ENCODE results near the gene NR2C2. TPM values are rescaled to one million over a fixed set of nuclear protein-coding genes. Genes with fewer than 3 reads are reported as not detected.
A peak's percentile ranks its signal among the peaks of the same experiment; 100 is the strongest.

The NR2C2 gene
- total and polyA plus RNA-seq, 5 donors from 2014 or later, result 9.3 to 61.5 (median 12.4) TPM

DNA sequence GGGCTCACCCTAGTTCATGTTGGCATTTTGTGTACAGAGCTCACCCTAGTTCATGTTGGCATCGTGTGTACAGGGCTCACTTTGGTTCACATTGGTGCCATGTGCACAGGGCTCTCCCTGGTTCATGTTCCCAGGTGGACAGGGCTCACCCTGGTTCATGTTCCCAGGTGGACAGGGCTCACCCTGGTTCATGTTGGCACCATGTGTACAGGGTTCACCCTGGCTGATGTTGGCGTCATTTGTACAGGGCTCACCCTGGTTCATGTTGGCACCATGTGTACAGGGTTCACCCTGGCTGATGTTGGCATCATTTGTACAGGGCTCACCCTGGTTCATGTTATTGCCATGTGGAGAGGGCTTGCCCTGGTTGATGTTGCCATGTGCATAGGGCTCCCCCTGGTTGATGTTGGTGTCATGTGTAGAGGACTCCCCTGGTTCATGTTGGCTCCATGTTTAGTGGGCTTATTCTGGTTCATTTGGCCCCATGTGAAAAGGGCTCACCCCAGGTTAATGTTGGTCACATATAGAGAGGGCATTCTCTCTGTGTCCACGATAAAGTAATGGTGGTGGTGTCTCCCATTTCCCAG lies 31.7 kb upstream of the NR2C2 start:
- Mint-ChIP-seq H3K27me3 (peaks cover 22% of the 10 kb centered on the region), H3K27ac (no peak overlapping the region), H3K36me3 (no peaks in the 10 kb centered on the region), H3K9me3 (peaks cover 0 to 2% (median 0%) of the 10 kb centered on the region in 7 donors), H3K4me3 (no peak overlapping the region), H3K4me1 (no peaks in the 10 kb centered on the region)
- no peak for ATAC-seq (ENCODE audit: low read depth in 2 of 2)
- H3K9me3 ChIP-seq (ENCODE audit: control insufficient read depth in 2 of 2, low read length in 2 of 2), result no peaks in the 10 kb centered on the region
- H3K27me3 ChIP-seq (ENCODE audit: control insufficient read depth, insufficient read depth, low read length), result no peaks in the 10 kb centered on the region
- H3K4me1 ChIP-seq (ENCODE audit: control insufficient read depth, insufficient read depth, low read length, poor library complexity, severe bottlenecking), result no peaks in the 10 kb centered on the region
- no peak overlapping the region for H3K27ac ChIP-seq (ENCODE audit: insufficient read depth, low read length, poor library complexity, severe bottlenecking)
- H3K36me3 ChIP-seq (ENCODE audit: control insufficient read depth, insufficient read depth, low read length), result no peaks in the 10 kb centered on the region
- no peak overlapping the region for H3K4me3 ChIP-seq (ENCODE audit: low read depth, low read length)
- DNase-seq, result no peak

DNA sequence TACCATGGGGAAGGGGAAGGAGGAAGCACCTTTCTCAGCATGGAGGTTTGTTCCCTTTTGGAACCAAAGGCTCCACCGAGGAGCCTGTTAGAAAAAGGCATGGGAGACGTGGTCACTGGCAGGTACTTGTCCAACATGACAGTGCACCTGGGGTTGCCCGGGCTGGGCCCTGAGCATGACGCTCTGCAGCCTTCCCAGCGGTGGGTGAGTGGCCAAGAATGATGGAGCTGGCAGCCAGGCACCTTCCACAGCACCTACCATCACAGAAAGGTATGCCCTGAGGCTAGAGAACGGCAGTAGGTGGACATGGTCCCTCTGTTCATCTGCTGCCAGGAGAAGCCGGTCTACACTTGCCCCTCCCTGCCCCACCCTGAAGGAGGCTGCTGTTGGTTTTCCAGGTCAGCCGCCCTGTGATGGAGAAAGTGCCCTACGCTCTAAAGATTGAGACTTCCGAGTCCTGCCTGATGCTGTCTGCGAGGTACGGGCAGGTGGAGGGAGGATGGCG lies 29.0 kb upstream of the NR2C2 start:
- no peak for ATAC-seq (ENCODE audit: low read depth in 2 of 2)
- Mint-ChIP-seq H3K27me3 (peaks cover 12% of the 10 kb centered on the region), H3K36me3 (no peaks in the 10 kb centered on the region), H3K27ac (no peak overlapping the region), H3K9me3 (peaks cover 0 to 2% (median 0%) of the 10 kb centered on the region in 7 donors), H3K4me1 (no peaks in the 10 kb centered on the region), H3K4me3 (no peak overlapping the region)
- H3K27ac ChIP-seq (ENCODE audit: insufficient read depth, low read length, poor library complexity, severe bottlenecking), result no peak overlapping the region
- no peak for DNase-seq
- no peak overlapping the region for H3K4me3 ChIP-seq (ENCODE audit: low read depth, low read length)
- H3K27me3 ChIP-seq (ENCODE audit: control insufficient read depth, insufficient read depth, low read length), result no peaks in the 10 kb centered on the region
- no peaks in the 10 kb centered on the region for H3K4me1 ChIP-seq (ENCODE audit: control insufficient read depth, insufficient read depth, low read length, poor library complexity, severe bottlenecking)
- no peaks in the 10 kb centered on the region for H3K36me3 ChIP-seq (ENCODE audit: control insufficient read depth, insufficient read depth, low read length)
- no peaks in the 10 kb centered on the region for H3K9me3 ChIP-seq (ENCODE audit: control insufficient read depth in 2 of 2, low read length in 2 of 2)

DNA sequence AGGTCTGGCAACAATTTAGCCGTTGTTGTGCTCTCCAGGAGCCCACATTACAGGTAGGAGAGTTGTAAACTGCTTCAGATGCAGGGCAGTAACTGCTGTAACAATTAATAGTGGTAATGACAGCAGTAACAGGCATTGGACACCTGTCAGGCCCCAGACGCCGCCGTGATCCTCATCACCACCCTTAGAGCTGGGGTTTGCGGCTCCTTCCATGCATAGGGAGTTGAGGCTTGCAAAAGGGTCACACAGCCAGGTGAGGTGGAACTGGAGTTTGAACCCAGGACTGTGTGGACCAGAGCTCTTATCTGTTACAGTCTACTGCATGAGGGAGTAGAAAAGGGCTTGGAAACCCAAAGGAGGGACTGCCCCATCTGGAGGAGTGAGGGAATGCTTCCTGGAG lies 26.8 kb upstream of the NR2C2 start:
- ATAC-seq (ENCODE audit: low read depth in 2 of 2) (no peak), DNase-seq (no peak)
- H3K27me3 ChIP-seq (ENCODE audit: control insufficient read depth, insufficient read depth, low read length), result no peaks in the 10 kb centered on the region
- no peak overlapping the region for H3K4me3 ChIP-seq (ENCODE audit: low read depth, low read length)
- no peaks in the 10 kb centered on the region for H3K9me3 ChIP-seq (ENCODE audit: control insufficient read depth in 2 of 2, low read length in 2 of 2)
- Mint-ChIP-seq H3K9me3 (peaks cover 0 to 2% (median 0%) of the 10 kb centered on the region in 7 donors), H3K27me3 (no peaks in the 10 kb centered on the region), H3K4me3 (no peak overlapping the region), H3K4me1 (peaks cover 0 to 2% (median 0%) of the 10 kb centered on the region in 4 donors), H3K27ac (no peak overlapping the region), H3K36me3 (no peaks in the 10 kb centered on the region)
- H3K36me3 ChIP-seq (ENCODE audit: control insufficient read depth, insufficient read depth, low read length), result no peaks in the 10 kb centered on the region
- H3K27ac ChIP-seq (ENCODE audit: insufficient read depth, low read length, poor library complexity, severe bottlenecking), result no peak overlapping the region
- H3K4me1 ChIP-seq (ENCODE audit: control insufficient read depth, insufficient read depth, low read length, poor library complexity, severe bottlenecking), result no peaks in the 10 kb centered on the region

DNA sequence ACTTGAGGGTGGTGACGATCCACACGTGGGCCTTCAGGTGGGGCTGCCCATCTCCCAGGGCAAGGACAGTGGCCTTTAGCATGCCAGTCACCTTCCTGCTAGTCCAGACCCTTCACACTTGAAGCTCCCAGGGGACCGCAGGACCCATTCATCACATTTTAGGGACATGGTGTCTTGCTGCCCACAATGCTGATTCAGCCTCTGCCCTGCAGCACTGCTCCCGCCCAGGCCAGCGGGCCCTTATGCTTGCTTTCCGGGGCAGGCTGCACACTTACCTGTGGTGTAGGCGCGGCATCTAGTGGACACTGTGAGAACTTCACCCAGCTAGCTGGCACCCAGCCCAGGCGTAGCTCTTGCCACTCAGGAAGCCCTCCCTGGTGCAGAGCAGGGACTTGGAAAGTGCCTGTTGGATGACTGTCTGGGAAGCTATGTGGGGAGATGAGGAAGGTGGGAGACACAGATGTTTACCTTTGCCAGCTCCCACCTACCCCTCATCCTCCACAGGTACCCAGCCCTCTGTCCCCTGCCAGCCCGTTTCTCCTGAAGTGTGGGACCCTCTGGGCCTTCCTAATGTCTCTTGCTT lies 26.3 kb upstream of the NR2C2 start:
- H3K4me1 ChIP-seq (ENCODE audit: control insufficient read depth, insufficient read depth, low read length, poor library complexity, severe bottlenecking), result no peaks in the 10 kb centered on the region
- peak; percentile 89 to 93 for ATAC-seq (ENCODE audit: low read depth in 2 of 2)
- H3K27ac Mint-ChIP-seq, result no peak overlapping the region

DNA sequence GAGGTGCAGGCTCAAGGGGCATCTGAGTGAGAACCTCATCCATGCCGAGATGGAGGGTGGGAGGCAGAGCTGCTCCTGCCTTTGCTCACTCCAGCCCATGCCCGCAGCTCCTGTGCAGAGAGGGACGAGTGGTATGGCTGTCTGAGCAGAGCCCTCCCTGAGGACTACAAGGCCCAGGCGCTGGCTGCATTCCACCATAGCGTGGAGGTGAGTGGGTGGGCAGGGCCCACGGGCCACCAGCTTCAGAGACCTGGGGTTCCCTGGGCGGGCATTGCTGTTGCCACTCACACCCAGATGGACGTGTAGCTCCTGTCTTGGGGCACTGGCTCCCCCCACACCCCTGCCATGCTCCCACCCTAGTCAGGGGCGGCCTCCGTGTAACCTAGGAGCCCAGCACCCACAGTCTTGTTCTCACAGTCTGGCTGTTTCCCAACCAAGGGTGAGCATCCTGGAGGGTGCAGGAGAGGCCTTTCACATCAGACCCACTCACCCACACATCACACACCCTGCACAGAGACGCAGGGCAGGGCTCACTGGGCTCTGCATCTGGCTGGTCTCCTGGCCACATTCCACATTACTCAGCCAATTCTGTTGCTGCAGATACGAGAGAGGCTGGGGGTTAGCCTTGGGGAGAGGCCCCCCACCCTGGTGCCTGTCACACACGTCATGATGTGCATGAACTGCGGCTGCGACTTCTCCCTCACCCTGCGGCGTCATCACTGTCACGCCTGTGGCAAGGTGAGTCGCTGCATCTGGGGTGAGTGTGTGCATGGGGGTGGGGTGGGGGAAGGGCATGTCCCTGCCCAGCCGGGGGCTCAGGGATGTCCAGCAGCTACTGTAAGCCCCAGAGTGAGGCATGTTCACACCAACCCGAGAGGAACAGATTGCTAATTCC lies 25.3 kb upstream of the NR2C2 start:
- H3K4me3 ChIP-seq (ENCODE audit: low read depth, low read length), result no peak overlapping the region
- Mint-ChIP-seq H3K36me3 (no peaks in the 10 kb centered on the region), H3K9me3 (peaks cover 0 to 2% (median 0%) of the 10 kb centered on the region in 7 donors), H3K4me1 (peaks cover 0 to 2% (median 0%) of the 10 kb centered on the region in 4 donors), H3K27me3 (no peaks in the 10 kb centered on the region), H3K27ac (no peak overlapping the region), H3K4me3 (no peak overlapping the region)
- DNase-seq, result no peak
- ATAC-seq (ENCODE audit: low read depth in 2 of 2), result no peak
- H3K27me3 ChIP-seq (ENCODE audit: control insufficient read depth, insufficient read depth, low read length), result no peaks in the 10 kb centered on the region
- H3K36me3 ChIP-seq (ENCODE audit: control insufficient read depth, insufficient read depth, low read length), result no peaks in the 10 kb centered on the region
- H3K27ac ChIP-seq (ENCODE audit: insufficient read depth, low read length, poor library complexity, severe bottlenecking), result no peak overlapping the region
- H3K4me1 ChIP-seq (ENCODE audit: control insufficient read depth, insufficient read depth, low read length, poor library complexity, severe bottlenecking), result no peaks in the 10 kb centered on the region
- no peaks in the 10 kb centered on the region for H3K9me3 ChIP-seq (ENCODE audit: control insufficient read depth in 2 of 2, low read length in 2 of 2)

More for the DNA sequence above, 26.3 kb upstream of the NR2C2 start:
- H3K4me1 Mint-ChIP-seq, result peaks cover 0 to 2% (median 0%) of the 10 kb centered on the region in 4 donors
- H3K27me3 Mint-ChIP-seq, result no peaks in the 10 kb centered on the region
- Histone ChIP-seq H3K4me3 (ENCODE audit: low read depth, low read length) (no peak overlapping the region), H3K27ac (ENCODE audit: insufficient read depth, low read length, poor library complexity, severe bottlenecking) (no peak overlapping the region), H3K27me3 (ENCODE audit: control insufficient read depth, insufficient read depth, low read length) (no peaks in the 10 kb centered on the region), H3K9me3 (ENCODE audit: control insufficient read depth in 2 of 2, low read length in 2 of 2) (no peaks in the 10 kb centered on the region), H3K36me3 (ENCODE audit: control insufficient read depth, insufficient read depth, low read length) (no peaks in the 10 kb centered on the region)
- peak; percentile 62 to 82 (median 77) for DNase-seq
- no peaks in the 10 kb centered on the region for H3K36me3 Mint-ChIP-seq
- H3K9me3 Mint-ChIP-seq, result peaks cover 0 to 2% (median 0%) of the 10 kb centered on the region in 7 donors
- H3K4me3 Mint-ChIP-seq, result no peak overlapping the region

DNA sequence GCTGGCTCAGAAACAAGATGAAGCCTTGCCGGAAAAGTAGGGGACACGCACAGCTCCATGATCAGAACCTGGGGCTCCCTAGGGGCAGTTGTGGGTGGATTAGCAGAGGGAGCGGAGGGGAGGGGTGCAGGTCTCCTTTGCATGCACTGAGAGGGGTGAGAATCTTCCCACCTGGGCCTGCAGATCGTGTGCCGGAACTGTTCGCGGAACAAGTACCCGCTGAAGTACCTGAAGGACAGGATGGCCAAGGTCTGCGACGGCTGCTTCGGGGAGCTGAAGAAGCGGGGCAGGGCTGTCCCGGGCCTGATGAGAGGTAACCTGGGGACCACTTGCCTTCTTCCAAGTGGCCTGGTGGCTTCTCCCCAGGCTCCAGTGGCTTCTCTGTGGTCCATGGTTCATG lies 24.5 kb upstream of the NR2C2 start:
- DNase-seq (no peak), ATAC-seq (ENCODE audit: low read depth in 2 of 2) (no peak)
- Histone ChIP-seq H3K27ac (ENCODE audit: insufficient read depth, low read length, poor library complexity, severe bottlenecking) (no peak overlapping the region), H3K27me3 (ENCODE audit: control insufficient read depth, insufficient read depth, low read length) (no peaks in the 10 kb centered on the region), H3K36me3 (ENCODE audit: control insufficient read depth, insufficient read depth, low read length) (no peaks in the 10 kb centered on the region), H3K9me3 (ENCODE audit: control insufficient read depth in 2 of 2, low read length in 2 of 2) (no peaks in the 10 kb centered on the region), H3K4me3 (ENCODE audit: low read depth, low read length) (no peak overlapping the region), H3K4me1 (ENCODE audit: control insufficient read depth, insufficient read depth, low read length, poor library complexity, severe bottlenecking) (no peaks in the 10 kb centered on the region)
- Mint-ChIP-seq H3K27me3 (no peaks in the 10 kb centered on the region), H3K27ac (peak overlapping the region in 1 of 3 donors; percentile 78), H3K9me3 (no peaks in the 10 kb centered on the region), H3K36me3 (no peaks in the 10 kb centered on the region), H3K4me1 (peaks cover 0 to 2% (median 0%) of the 10 kb centered on the region in 4 donors), H3K4me3 (no peak overlapping the region)

DNA sequence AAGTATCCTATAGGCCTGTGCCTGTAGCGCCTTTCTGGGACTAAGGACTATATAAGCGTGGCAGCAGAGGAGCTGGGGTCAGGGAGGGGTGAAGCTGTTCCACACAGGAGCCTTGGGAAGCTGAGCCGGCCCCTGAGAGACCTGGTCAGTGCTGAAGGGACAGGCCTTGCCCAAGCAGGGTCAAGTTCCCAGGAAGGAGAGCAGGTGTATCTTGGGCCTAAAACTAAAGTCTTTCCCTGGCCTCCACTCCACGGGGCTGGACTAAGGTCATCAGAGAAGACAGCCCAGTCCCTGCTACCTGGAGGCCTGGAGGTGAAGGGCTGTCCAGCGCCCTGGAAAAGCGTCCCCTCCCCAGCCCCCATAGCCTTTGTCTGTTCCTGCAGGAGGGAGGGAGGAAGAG lies 23.9 kb upstream of the NR2C2 start:
- Mint-ChIP-seq H3K36me3 (no peaks in the 10 kb centered on the region), H3K27me3 (no peaks in the 10 kb centered on the region), H3K9me3 (no peaks in the 10 kb centered on the region), H3K27ac (no peak overlapping the region), H3K4me1 (peaks cover 0 to 2% (median 0%) of the 10 kb centered on the region in 4 donors), H3K4me3 (no peak overlapping the region)
- no peak for DNase-seq
- no peak overlapping the region for H3K27ac ChIP-seq (ENCODE audit: insufficient read depth, low read length, poor library complexity, severe bottlenecking)
- no peaks in the 10 kb centered on the region for H3K9me3 ChIP-seq (ENCODE audit: control insufficient read depth in 2 of 2, low read length in 2 of 2)
- H3K36me3 ChIP-seq (ENCODE audit: control insufficient read depth, insufficient read depth, low read length), result no peaks in the 10 kb centered on the region
- no peaks in the 10 kb centered on the region for H3K27me3 ChIP-seq (ENCODE audit: control insufficient read depth, insufficient read depth, low read length)
- H3K4me3 ChIP-seq (ENCODE audit: low read depth, low read length), result no peak overlapping the region
- no peaks in the 10 kb centered on the region for H3K4me1 ChIP-seq (ENCODE audit: control insufficient read depth, insufficient read depth, low read length, poor library complexity, severe bottlenecking)
- no peak for ATAC-seq (ENCODE audit: low read depth in 2 of 2)

Data from CD4-positive, CD25-positive, alpha-beta regulatory T cell (primary cell).